SHP77 treated with DMSO at 0.1 percent for 48 hours (cell line): ENCODE results near the gene RAB3C.

ENCODE experiments used
- DNase-seq: peaks from one replicate; lab custom pipeline; 2025; lab: John Stamatoyannopoulos, UW

Gene RAB3C

DNA sequence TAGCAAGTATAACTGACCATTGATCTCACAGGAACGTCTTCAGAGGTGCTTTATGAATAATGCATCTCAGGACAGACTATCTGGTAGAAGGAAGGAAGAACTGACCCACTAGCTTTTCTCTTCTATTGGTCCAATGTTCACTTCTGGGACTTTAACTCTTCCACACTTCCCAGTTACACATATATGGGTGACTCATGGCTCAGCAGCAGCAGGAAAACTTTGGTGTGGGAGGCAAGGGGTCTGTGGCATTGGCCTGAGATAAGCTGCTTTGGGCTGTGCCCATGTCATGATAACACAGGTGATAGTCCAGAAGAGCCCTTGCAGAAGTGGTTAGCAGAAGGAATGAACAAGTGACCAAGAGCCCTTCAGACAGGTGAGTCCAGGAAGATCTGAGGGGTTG is 148.8 kb downstream of the RAB3C start:
- DNase-seq, result no peak

DNA sequence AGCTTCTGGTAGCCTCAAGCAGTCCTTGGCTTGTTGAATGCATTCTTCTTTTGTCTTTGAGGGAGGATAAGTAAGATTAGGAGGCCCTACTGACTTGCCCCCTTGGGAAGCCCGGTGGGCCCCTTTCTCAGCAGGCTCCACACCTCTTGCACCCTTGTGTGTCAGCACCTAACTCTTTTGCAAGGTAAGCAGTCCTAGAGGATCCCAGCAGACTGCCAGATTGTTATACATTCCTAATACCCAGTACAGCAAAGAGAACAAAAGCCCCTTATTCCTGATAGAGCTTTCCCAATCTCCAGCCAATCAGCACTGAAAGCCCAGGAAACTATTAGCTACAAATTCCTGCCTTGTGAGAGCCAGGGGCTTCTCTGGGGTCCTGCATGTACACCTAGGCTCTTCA is 152.8 kb downstream of the RAB3C start:
- DNase-seq, result no peak

DNA sequence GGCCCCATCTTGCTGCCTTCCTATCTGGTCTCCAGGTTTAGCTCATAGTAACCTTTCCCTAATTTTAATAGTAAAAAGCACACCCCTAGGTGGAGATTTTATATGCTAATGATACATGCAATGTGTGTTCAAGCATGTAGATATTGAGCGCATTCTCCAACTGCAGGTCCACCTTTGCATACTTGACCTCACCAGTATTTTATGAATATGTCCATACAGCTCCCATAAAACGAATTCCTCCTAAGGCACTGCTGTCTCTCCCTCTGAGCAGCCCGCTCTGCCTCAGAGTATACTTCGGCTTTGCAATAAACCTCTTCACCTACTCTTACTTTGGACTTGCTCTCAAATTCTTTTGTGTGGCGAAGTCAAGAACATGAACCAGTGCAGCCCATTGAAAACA is 153.3 kb downstream of the RAB3C start:
- no peak for DNase-seq

GRCh38 chr5:58737671-58738070 is 154.8 kb downstream of the RAB3C start:
- no peak for DNase-seq

- DNase-seq, result no peak
Observed at GRCh38 chr5:58738336-58738735, 155.5 kb downstream of the RAB3C start.

GRCh38 chr5:58739051-58739450 is 156.2 kb downstream of the RAB3C start:
- no peak for DNase-seq

DNA sequence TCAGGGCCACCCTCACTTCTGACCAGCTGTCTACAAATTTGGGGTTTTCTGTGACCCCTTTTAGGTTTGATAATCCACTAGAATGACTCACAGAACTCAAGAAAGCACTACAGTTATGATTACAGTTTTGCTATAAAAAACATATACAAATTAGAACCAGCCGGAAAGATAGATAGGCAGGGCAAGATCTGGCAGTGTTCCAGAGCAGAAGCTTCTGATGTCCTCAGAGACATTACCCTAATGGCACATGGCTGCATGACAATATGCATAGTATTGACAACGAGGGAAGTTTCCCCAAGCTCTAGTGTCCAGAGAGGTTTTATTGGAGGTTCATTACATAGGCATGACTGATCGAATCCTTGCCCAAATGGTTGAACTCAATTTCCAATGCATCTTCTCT is 158.1 kb downstream of the RAB3C start:
- DNase-seq, result no peak

DNA sequence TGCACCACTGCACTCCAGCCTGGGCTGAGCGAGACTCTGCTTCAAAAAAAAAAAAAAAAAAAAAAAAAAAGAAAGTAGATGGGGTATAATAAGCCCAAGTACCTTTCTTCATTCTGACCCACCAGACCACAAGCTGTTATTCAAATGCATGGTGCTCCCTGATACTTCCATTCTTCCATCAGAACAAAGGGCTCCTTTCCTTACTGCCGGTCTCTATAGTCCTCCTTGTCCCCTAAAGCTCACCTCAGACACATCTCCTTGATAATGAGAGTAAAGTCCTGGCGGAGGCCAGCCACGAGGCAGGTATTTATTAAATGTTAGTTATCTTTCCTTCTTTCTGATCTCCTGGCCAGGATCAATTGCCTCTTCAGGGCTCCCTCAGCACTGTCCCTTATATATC is 162.5 kb downstream of the RAB3C start:
- DNase-seq, result no peak

DNA sequence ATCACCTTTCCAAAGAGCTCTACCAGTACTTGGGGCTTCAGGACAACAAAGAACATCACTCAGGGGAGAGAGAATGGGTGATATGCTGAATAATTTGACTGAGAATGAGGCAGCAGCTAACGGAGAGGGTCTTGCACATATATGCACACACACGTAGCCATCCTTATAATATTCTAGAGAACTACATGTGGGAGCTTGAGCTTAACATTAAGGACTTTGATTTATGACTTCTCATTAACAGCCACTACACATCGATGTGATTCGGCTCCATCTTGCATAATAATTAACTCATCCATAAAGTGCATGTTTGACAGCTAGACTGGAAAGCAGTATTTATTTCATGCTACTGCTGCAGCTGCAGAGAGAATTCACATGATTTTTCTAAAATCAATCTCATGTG is 163.4 kb downstream of the RAB3C start:
- no peak for DNase-seq

- no peak for DNase-seq
Observed at GRCh38 chr5:58750036-58750435, 167.2 kb downstream of the RAB3C start.

- DNase-seq, result no peak
Observed at GRCh38 chr5:58751222-58751837, 168.5 kb downstream of the RAB3C start.

- DNase-seq, result no peak
Observed at GRCh38 chr5:58752104-58752503, 169.2 kb downstream of the RAB3C start.

DNA sequence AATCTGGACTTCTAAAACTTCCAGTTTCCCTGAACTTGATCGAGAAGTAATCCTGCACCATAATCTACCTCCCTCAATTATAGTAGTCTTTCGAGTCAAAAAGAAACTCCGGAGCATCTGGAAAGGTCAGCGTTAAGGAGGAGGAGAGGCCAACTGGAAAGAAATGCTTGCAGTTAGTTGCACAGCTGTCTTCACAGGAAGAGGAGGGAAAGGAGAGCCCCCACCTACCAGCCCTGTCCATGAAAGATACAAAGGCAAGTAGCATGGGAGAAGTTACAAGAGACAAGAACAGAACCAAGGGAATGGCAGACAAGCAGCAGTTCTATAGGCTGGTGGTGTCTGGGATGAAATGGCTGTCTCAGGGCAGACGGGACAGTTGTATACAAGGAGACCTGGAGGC is 170.6 kb downstream of the RAB3C start:
- no peak for DNase-seq

GRCh38 chr5:58754250-58754649 is 171.4 kb downstream of the RAB3C start:
- DNase-seq, result no peak

- no peak for DNase-seq
Observed at GRCh38 chr5:58755397-58755796, 172.5 kb downstream of the RAB3C start.

GRCh38 chr5:58759745-58760144 is 176.9 kb downstream of the RAB3C start:
- DNase-seq, result no peak

DNA sequence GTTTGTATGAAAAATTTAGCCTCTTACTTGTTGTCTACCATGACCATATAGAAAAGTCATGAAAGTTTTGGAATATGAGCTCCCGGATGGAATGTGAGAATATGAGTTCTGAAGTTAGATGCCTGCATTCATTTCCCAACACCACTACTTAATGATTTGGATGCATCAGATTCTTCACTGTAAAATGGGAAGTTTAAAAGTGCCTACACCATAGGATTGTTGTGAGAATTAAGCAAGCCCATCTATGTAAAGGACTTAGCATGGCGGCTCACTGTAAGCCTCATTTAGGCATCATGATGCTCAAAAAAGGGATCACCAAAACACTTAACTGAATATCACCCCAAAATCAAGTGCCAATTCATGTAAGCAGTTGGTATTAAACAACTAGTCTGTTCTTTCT is 177.3 kb downstream of the RAB3C start:
- no peak for DNase-seq

DNA sequence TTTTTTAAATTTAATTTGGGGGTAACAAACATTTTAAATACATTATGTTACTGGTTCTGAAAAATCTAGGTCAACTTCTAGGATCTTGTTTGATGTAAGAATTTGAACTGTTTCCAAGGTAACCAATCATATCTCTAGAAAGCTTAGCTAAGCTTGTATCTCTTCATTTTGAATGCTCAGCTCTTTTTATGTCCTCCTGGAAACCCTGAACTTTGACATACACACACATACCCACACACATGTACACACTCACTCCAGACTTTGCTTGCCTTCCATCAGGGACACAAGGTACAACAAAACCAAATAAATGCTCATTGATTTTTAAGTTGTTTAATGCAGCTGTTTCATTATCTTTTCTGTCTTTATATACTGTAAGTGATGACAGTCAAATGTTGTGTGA is 178.5 kb downstream of the RAB3C start:
- no peak for DNase-seq

- no peak for DNase-seq
Observed at GRCh38 chr5:58763390-58763789, 180.5 kb downstream of the RAB3C start.

DNA sequence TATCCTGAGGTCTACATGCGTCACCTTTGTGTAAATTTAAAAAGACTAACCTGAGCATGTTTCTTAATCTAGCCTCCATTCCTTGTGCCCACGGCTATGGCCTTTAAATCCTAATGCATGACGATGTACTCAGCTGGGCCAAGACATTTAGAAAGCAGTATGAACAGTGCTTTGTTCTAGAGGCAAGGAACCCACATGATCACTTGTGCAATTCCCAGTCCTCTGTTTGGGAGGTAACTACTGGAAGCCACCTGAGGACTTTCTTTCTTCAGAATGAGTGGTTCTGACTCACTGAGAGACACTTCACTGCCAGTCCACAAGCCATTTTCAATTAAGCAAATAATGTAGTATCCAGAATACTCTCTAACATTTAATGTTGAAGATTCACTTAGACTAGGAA is 181.3 kb downstream of the RAB3C start:
- no peak for DNase-seq

GRCh38 chr5:58765058-58765457 is 182.2 kb downstream of the RAB3C start:
- no peak for DNase-seq

- DNase-seq, result no peak
Observed at GRCh38 chr5:58767104-58767503, 184.2 kb downstream of the RAB3C start.

GRCh38 chr5:58770136-58770535 is 187.3 kb downstream of the RAB3C start:
- DNase-seq, result no peak

- DNase-seq, result no peak
Observed at GRCh38 chr5:58771796-58772195, 188.9 kb downstream of the RAB3C start.
